Liver (tissue), 3 donors: ENCODE data around the gene MT2A.

Source experiments
- EGR1 ChIP-seq, 2 donors: IDR thresholded peaks; 2 replicates each; pipeline ENCODE4 v1.6.1; 2016 to 2018; ENCODE audit warnings: antibody characterized with exemption in 2 of 2, low read depth in 2 of 2
- FOXA1 ChIP-seq: IDR thresholded peaks from 2 replicates; pipeline ENCODE4 v1.6.1; 2016; ENCODE audit warnings: antibody characterized with exemption
- RAD21 ChIP-seq, 2 donors: IDR thresholded peaks; 2 replicates each; pipeline ENCODE4 v1.6.1; 2016; ENCODE audit warnings: antibody characterized with exemption in 2 of 2, mild to moderate bottlenecking in 2 of 2
- RXRA ChIP-seq, 2 donors: IDR thresholded peaks; 2 replicates each; pipeline ENCODE4 v1.6.1; 2017 to 2018; ENCODE audit warnings: antibody characterized with exemption in 2 of 2, mild to moderate bottlenecking in 1 of 2
- TAF1 ChIP-seq: conservative IDR thresholded peaks from 2 replicates; pipeline ENCODE4 v1.6.1; 2016; ENCODE audit warnings: antibody characterized with exemption, mild to moderate bottlenecking
- YY1 ChIP-seq: IDR thresholded peaks from 2 replicates; pipeline ENCODE4 v1.6.1; 2016; ENCODE audit warnings: antibody characterized with exemption, mild to moderate bottlenecking
- TF ChIP-seq, protein P1 (sequence below): fragments of 150-350 bp; IDR thresholded peaks from 2 replicates; pipeline ENCODE4 v1.5.1; 2017; ENCODE audit warnings: improper control_type of control experiment, low read depth, low read length; ENCODE audit not compliant: missing input control
- TF ChIP-seq, protein P2 (sequence below): IDR thresholded peaks from 2 replicates; pipeline ENCODE4 v1.6.1; 2016; ENCODE audit warnings: antibody characterized with exemption, mild to moderate bottlenecking
- TF ChIP-seq, protein P3 (sequence below): IDR thresholded peaks from 2 replicates; pipeline ENCODE4 v1.6.1; 2016; ENCODE audit warnings: antibody characterized with exemption
- donor health status: healthy.
- donor health status: healthy.

DNA sequence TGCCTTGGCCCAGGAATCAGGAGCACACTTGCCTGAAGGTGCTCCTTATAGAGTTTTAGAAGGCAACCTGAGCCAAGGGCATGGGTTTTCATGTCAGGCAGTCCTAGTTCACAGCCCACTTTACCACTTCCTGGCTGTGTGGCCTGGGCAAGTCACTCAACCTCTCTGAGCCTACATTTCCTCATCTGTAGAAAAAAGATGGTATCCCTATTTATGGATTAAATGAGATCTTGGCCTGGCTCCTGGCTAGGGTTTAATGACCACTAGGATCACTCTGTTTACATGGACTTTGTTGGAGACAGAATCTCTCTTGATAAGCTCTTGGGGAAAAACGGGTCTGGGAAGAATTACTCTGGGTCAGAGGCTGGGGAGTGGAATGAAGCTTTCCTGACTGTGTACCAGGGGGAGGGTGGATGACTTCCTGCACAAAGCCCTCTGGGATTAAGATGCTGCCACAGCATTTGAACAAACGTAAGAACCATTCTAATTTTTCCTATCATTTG lies 2.3 kb downstream of the MT2A start:
- TF ChIP-seq, protein P1, sequence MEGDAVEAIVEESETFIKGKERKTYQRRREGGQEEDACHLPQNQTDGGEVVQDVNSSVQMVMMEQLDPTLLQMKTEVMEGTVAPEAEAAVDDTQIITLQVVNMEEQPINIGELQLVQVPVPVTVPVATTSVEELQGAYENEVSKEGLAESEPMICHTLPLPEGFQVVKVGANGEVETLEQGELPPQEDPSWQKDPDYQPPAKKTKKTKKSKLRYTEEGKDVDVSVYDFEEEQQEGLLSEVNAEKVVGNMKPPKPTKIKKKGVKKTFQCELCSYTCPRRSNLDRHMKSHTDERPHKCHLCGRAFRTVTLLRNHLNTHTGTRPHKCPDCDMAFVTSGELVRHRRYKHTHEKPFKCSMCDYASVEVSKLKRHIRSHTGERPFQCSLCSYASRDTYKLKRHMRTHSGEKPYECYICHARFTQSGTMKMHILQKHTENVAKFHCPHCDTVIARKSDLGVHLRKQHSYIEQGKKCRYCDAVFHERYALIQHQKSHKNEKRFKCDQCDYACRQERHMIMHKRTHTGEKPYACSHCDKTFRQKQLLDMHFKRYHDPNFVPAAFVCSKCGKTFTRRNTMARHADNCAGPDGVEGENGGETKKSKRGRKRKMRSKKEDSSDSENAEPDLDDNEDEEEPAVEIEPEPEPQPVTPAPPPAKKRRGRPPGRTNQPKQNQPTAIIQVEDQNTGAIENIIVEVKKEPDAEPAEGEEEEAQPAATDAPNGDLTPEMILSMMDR = no peak
- TF ChIP-seq RAD21 (IDR thresholded peaks at IDR 0.05) = peak; percentile 23 to 27
- peak; percentile 25 for TF ChIP-seq TAF1
- TF ChIP-seq, protein P2, sequence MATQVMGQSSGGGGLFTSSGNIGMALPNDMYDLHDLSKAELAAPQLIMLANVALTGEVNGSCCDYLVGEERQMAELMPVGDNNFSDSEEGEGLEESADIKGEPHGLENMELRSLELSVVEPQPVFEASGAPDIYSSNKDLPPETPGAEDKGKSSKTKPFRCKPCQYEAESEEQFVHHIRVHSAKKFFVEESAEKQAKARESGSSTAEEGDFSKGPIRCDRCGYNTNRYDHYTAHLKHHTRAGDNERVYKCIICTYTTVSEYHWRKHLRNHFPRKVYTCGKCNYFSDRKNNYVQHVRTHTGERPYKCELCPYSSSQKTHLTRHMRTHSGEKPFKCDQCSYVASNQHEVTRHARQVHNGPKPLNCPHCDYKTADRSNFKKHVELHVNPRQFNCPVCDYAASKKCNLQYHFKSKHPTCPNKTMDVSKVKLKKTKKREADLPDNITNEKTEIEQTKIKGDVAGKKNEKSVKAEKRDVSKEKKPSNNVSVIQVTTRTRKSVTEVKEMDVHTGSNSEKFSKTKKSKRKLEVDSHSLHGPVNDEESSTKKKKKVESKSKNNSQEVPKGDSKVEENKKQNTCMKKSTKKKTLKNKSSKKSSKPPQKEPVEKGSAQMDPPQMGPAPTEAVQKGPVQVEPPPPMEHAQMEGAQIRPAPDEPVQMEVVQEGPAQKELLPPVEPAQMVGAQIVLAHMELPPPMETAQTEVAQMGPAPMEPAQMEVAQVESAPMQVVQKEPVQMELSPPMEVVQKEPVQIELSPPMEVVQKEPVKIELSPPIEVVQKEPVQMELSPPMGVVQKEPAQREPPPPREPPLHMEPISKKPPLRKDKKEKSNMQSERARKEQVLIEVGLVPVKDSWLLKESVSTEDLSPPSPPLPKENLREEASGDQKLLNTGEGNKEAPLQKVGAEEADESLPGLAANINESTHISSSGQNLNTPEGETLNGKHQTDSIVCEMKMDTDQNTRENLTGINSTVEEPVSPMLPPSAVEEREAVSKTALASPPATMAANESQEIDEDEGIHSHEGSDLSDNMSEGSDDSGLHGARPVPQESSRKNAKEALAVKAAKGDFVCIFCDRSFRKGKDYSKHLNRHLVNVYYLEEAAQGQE = peak; percentile 52
- TF ChIP-seq YY1 = no peak
- no peak for TF ChIP-seq FOXA1
- TF ChIP-seq, protein P3, sequence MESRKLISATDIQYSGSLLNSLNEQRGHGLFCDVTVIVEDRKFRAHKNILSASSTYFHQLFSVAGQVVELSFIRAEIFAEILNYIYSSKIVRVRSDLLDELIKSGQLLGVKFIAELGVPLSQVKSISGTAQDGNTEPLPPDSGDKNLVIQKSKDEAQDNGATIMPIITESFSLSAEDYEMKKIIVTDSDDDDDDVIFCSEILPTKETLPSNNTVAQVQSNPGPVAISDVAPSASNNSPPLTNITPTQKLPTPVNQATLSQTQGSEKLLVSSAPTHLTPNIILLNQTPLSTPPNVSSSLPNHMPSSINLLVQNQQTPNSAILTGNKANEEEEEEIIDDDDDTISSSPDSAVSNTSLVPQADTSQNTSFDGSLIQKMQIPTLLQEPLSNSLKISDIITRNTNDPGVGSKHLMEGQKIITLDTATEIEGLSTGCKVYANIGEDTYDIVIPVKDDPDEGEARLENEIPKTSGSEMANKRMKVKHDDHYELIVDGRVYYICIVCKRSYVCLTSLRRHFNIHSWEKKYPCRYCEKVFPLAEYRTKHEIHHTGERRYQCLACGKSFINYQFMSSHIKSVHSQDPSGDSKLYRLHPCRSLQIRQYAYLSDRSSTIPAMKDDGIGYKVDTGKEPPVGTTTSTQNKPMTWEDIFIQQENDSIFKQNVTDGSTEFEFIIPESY = no peak
- TF ChIP-seq RXRA (IDR thresholded peaks at IDR 0.05) = peak; percentile 90 to 94
- no peak for TF ChIP-seq EGR1 (IDR thresholded peaks at IDR 0.05; ENCODE audit: low read depth in 2 of 2)
